ENCODE measurements around the gene TMEM250. TPM values are rescaled to one million over a fixed set of nuclear protein-coding genes. Genes with fewer than 3 reads are reported as not detected.

The TMEM250 gene
- total and polyA plus RNA-seq, 3 donors from 2014 or later = 29.4 to 73.0 (median 57.8) TPM

DNA sequence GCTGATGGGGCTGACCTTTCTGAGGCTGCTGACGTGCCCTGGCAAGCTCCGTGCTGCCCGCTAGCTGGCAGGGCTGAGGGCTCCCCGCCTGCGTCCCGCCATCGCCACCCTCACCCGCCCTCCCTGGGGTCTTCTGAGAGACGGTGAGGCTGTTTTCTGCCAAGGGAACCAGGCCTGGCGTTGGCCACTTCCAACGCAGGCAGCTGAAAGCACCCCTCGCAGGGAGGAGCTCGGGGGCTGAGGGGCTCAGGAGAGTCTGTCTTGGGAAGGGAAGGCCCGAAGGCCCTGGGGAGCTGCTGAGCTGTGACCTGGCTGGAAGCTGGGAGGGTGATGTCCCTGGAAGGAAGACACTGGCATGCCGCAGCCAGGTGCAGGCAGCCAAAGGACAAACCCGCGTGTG is 9.8 kb upstream of the TMEM250 start:
- no peaks in the 10 kb centered on the region for H3K36me3 ChIP-seq (ENCODE audit: low read depth, missing control alignments)
- peaks cover 2% of the 10 kb centered on the region for H3K4me1 ChIP-seq
- no peak for DNase-seq
- H3K9me3 ChIP-seq = no peaks in the 10 kb centered on the region
- no peak overlapping the region for H3K4me3 ChIP-seq
- no peak for TF ChIP-seq POLR2A (IDR thresholded peaks at IDR 0.05)
- TF ChIP-seq, protein P1, sequence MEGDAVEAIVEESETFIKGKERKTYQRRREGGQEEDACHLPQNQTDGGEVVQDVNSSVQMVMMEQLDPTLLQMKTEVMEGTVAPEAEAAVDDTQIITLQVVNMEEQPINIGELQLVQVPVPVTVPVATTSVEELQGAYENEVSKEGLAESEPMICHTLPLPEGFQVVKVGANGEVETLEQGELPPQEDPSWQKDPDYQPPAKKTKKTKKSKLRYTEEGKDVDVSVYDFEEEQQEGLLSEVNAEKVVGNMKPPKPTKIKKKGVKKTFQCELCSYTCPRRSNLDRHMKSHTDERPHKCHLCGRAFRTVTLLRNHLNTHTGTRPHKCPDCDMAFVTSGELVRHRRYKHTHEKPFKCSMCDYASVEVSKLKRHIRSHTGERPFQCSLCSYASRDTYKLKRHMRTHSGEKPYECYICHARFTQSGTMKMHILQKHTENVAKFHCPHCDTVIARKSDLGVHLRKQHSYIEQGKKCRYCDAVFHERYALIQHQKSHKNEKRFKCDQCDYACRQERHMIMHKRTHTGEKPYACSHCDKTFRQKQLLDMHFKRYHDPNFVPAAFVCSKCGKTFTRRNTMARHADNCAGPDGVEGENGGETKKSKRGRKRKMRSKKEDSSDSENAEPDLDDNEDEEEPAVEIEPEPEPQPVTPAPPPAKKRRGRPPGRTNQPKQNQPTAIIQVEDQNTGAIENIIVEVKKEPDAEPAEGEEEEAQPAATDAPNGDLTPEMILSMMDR (IDR thresholded peaks at IDR 0.05) = no peak
- intact Hi-C loops (cut with DNase I; ENCODE audit: low total_unique reads) = no loop called here
- WGBS, 2 donors = 88 to 90% methylated on average over 16 to 17 of the region's 17 CpGs
- H3K27me3 ChIP-seq = no peaks in the 10 kb centered on the region
- H3K27ac ChIP-seq = no peak overlapping the region

DNA sequence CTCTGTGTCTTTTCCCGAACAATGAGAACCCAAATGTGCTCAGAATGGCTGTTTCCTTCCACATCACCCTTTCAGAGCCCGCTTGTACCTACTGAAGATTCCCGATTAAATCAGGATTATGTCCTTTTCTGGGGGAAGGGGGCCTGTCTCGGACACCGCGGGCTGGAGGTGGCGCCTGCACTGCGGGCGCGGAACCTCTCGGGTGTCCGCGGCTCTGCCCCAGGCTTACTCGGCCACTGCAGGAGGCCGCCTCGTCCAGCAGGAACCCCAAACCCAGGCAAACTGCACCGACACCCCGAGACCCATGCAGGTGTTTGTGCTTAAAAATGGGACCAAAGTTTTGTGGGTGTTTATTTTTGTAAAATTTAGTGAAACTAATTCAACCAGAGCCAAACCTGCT is 8.6 kb upstream of the TMEM250 start:
- DNase-seq = no peak
- TF ChIP-seq, protein P1 (IDR thresholded peaks at IDR 0.05) = no peak
- no peak overlapping the region for H3K4me3 ChIP-seq
- no peaks in the 10 kb centered on the region for H3K27me3 ChIP-seq
- H3K4me1 ChIP-seq = peaks cover 7% of the 10 kb centered on the region
- no peaks in the 10 kb centered on the region for H3K36me3 ChIP-seq (ENCODE audit: low read depth, missing control alignments)
- no peaks in the 10 kb centered on the region for H3K9me3 ChIP-seq
- 81% methylated on average over 15 to 18 of the region's 18 CpGs for WGBS, 2 donors
- intact Hi-C loops (cut with DNase I; ENCODE audit: low total_unique reads) = no loop called here
- no peak overlapping the region for H3K27ac ChIP-seq

DNA sequence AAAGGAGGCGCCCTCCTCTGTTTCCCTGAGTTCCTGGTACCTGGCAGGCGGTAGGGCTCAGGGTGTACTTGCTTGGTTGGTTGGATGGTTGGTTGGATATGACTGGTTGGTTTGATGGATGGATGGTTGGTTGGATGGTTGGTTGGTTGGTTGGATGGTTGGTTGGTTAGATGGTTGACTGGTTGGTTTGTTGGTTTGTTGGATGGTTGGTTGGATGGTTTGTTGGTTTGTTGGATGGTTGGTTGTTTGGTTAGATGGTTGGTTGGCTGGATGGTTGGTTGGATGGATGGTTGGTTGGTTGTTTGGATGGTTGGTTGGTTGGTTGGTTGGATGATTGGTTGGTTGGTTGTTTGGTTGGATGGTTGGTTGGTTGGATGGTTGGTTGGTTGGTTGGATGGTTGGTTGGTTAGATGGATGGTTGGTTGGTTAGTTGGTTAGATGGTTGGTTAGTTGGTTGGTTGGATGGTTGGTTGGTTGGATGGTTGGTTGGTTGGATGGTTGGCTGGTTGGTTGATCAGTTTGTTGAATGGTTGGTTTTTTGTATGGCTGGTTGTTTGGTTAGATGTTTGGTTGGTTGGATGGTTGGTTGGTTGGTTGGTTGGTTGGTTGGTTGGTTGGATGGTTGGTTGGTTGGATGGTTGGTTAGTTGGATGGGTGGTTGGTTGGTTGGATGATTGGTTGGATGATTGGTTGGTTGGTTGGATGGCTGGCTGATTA is 6.5 kb upstream of the TMEM250 start:
- no peak overlapping the region for H3K27ac ChIP-seq
- peaks cover 7% of the 10 kb centered on the region for H3K4me1 ChIP-seq
- H3K4me3 ChIP-seq = no peak overlapping the region
- H3K36me3 ChIP-seq (ENCODE audit: low read depth, missing control alignments) = no peaks in the 10 kb centered on the region
- H3K27me3 ChIP-seq = no peaks in the 10 kb centered on the region
- intact Hi-C loops (cut with DNase I; ENCODE audit: low total_unique reads) = no loop called here
- 96 to 97% methylated on average over 2 of the region's 2 CpGs for WGBS, 2 donors
- DNase-seq = no peak
- TF ChIP-seq, protein P1 (IDR thresholded peaks at IDR 0.05) = no peak
- no peak for TF ChIP-seq POLR2A (IDR thresholded peaks at IDR 0.05)
- no peaks in the 10 kb centered on the region for H3K9me3 ChIP-seq

DNA sequence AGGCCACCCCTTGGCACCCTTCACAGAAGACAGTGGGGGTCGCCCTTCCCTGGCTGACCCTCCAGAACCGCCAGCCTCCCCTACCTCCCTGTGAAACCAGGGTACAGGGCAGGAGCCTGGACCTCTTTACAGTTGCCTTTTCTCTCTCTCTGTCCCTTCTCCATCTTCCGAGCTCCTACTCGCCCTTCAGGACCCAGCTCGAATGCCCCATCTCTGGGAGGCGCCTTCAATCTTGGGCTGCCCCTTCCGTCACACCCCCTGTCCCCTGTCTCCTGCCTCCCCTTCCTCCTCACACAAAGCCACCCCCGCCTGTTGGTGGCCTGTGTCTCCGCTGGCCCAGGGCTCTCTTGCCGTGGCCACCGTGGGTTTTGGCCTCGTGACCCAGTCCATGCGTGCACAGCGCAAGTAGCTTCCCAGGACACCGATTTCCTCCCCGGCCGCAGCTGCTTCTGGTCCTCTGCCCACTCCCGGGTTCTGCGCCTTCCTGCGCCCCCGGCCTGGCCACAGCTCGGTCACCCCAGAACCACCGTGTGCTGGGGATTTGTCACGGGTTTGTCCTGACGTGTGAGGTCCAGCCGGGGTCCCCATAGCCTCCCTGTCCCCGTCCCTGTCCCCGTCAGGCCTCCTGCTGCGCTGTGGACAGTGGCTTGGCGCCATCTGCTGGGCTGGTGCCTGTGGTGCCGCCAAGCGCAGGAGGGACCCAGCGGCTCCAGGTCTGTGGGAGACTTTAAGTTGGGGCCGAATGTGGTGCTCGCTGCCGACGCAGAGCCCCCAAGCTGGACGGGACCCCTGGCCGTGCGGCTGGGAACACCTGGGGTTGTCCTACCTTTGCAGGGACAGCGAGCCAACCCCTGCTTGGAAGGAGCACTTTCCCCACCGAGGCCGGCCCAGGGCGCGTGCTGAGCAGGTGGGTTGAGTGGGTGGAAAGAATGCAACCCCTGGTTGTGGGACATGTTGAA is 4.0 kb upstream of the TMEM250 start:
- 44 to 57% methylated on average over 39 to 45 of the region's 45 CpGs for WGBS, 2 donors
- no peaks in the 10 kb centered on the region for H3K36me3 ChIP-seq (ENCODE audit: low read depth, missing control alignments)
- peak; percentile 76 for DNase-seq
- TF ChIP-seq, protein P1 (IDR thresholded peaks at IDR 0.05) = peak; percentile 86 to 94 (median 91)
- TF ChIP-seq POLR2A (IDR thresholded peaks at IDR 0.05) = no peak
- no peaks in the 10 kb centered on the region for H3K27me3 ChIP-seq
- no peak overlapping the region for H3K4me3 ChIP-seq
- no peaks in the 10 kb centered on the region for H3K9me3 ChIP-seq
- intact Hi-C loops (cut with DNase I; ENCODE audit: low total_unique reads) = no loop called here
- no peak overlapping the region for H3K27ac ChIP-seq
- H3K4me1 ChIP-seq = peaks cover 14% of the 10 kb centered on the region

Data from testis (tissue), 3 donors.